DMS79 (cell line): ENCODE measurements around the gene CRIP1.

Experiments
- DNase-seq: peaks from one replicate; lab custom pipeline; 2025; lab: John Stamatoyannopoulos, UW

Gene CRIP1

DNA sequence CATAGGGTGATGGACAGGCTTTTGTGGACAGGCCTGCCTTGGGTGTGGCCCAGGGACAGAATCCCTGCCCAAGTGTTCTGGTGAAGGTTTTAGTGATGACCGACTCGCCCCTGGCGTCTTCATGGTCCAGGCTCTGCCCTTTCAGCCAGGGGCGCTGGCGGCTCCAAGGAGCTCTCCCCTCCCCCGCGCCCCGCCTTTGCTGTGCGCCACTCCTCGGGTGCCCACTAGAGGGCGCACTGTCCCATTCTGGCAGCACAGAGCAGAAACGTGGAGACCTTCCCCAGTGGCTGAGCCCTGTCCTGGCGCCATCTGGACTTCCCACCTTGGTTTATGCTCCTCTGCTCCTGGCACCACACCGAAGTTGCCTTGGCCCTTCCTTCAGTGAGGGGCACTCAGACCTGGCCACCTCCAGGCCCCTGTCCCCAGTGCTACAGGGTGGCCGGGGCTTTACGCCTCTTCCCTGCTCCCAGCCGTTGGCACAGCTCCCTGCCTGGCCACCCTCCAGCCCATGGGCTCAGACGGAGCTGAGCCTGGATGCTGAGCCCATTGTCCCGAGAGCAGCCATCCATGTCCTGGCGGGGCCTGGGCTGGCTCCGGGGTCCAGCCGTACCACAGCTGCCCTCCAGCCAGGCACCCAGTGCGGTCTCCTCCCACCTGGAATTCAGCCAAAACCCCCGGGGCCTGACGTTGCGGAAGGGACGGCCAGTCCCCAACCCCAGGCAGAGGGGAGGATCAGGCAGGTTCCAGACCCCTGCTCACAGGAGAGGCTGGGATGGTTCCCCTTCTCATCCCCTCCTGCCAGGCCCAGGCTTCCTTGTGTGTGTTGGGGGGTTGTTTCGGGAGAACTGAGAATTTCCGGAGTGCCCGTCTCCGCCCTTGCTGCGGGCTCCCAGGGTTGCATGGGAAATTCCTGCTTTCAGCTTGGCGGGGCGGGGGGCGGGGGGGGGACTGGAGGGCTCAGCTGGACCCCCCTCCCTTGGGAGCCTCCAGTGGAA lies 5.6 kb upstream of the CRIP1 start:
- DNase-seq, result peak; percentile 95

DNA sequence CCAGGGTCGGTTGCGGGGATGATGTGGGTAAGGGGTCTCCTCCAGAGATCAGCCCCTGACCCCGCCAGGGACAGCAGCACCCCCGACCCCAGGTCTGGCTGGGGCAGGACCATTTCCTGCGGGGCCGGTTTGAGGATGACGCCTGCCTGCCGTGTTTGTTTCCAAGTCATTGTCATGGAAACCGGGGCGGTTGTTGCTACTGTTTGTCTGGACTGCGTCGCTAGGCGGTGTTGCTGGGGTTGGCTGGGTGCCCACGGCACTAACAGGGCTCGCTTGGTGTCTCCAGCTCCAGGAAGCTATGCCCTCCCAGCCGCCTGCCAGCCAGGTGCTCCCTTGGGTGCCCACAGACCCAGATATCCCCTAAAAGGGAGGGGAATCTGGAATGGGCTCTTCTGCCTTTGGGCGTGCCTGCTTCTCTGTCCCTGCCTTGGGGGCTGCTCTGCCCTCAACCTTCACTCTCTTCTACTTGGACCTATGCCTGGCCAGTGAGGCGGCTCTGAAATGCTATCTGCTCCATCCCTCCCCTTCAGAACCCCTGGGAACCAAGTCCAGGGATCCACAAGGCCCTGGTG lies 4.7 kb upstream of the CRIP1 start:
- DNase-seq, result peak; percentile 97

GRCh38 chr14:105482486-105483110 lies 4.1 kb upstream of the CRIP1 start:
- no peak for DNase-seq

DNA sequence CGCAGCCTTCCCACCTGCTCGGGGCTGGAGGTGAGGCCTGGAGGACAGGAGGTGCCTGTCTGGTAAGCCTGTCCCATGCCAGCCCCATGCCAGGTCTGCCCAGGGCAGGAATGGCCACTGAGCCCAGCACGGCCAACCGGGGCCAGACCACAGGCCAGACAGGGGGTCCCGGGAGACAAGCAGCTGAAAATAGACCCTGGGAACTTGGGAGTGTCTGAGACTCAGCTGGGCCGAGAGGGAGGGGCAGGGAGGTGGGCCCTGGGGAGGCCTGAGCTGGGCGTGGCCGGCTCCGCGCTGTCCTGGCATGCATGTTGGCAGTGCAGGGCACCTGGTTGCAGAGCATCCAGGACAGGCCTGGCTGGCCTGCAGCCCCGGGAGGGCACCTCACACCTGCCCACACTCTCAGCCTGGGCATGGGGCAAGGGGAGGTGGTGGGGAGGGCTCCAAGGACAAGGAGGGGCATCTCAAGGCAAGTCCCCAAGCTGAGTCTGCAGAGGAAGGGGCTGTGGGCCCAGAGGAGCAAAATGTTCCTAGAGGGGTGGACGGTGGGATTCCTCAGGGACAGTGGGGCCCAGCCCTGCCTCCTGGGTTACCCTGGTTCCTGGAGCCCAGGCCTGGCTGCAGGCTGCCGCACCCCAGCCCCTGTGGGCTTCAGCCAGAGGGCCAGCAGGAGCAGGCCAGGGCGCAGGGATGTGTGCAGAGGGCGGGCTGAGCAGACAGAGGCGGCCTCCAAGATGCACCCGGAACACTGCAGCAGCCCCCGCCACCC lies 3.2 kb upstream of the CRIP1 start:
- no peak for DNase-seq

GRCh38 chr14:105484069-105484996 lies 2.4 kb upstream of the CRIP1 start:
- DNase-seq, result no peak

- no peak for DNase-seq
Measured at GRCh38 chr14:105484997-105485393, 1.7 kb upstream of the CRIP1 start.

- DNase-seq, result no peak
Measured at GRCh38 chr14:105485739-105486162, 935 bp upstream of the CRIP1 start.

DNA sequence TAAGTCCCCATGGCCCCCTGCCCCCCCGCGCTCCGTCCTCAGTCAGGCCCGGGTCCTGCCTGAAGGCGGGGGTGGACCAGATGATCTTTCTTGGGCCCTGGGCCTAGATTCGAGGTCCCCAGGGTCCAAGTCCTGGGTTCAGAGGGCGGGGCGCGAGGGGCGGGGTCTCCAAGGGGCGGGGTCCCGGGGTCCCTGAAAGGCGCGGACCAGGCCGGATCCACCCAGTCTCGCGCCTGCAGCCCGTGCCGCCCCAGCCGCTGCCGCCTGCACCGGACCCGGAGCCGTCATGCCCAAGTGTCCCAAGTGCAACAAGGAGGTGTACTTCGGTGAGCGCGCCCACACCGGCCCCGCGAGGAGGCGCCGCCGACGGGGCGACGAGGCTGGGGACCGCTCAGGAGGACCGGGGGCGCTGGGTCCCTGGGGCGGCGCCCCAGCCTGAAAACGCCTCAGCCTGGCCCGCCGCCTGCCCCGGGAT lies 325 bp downstream of the CRIP1 start:
- DNase-seq, result no peak

- no peak for DNase-seq
Measured at GRCh38 chr14:105487449-105487985, 831 bp downstream of the CRIP1 start.

GRCh38 chr14:105487986-105488777 lies 1.5 kb downstream of the CRIP1 start:
- DNase-seq, result no peak

GRCh38 chr14:105488781-105489541 lies 2.3 kb downstream of the CRIP1 start:
- DNase-seq, result no peak

GRCh38 chr14:105489542-105490266 lies 3.0 kb downstream of the CRIP1 start:
- DNase-seq, result peak; percentile 95

GRCh38 chr14:105490267-105490571 lies 3.5 kb downstream of the CRIP1 start:
- no peak for DNase-seq

DNA sequence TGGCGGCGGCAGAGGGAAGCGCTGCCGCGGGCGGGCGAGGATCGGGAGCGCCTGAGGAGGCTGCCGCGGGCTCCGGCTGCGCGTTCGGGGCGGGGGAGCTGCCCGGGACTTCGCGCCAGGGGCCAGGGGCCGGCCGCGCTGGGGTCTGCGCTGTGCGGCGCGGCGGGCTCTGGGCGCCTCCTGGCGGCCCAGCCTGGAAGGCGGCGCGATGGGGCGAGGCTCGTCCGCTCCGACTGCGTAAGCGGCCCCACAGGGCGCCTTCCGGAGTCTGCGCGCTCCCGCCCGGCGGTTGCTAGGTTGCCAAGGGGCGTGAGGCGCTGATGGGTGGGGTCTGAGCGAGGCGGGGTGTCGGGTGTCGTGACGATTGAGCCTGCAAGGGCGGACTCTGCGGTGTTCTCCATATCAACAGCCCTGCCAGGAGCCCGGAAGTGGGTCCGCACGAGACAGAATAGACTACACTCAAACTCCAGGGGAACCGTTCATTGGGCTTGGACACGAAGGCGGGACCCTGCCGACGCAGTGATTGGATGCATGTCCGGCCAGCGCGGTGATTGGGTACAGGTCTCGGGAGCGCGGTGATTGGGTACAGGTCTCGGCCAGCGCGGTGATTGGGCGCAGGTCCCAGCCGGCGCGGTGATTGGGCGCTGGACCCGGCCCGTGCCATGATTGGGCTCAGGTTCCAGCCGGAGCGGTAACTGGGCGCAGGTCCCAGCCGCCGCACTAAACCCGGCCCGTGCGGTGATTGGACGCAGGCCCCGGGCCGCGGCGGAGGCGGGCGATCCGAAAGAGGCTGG lies 4.1 kb downstream of the CRIP1 start, which contains the start of gene TEDC1:
Gene TEDC1, plus strand, starts transcription at position 675 of the 794 bp plus-strand sequence. CDS start 130 bp downstream, outside the sequence.
- DNase-seq, result peak; percentile 100

DNA sequence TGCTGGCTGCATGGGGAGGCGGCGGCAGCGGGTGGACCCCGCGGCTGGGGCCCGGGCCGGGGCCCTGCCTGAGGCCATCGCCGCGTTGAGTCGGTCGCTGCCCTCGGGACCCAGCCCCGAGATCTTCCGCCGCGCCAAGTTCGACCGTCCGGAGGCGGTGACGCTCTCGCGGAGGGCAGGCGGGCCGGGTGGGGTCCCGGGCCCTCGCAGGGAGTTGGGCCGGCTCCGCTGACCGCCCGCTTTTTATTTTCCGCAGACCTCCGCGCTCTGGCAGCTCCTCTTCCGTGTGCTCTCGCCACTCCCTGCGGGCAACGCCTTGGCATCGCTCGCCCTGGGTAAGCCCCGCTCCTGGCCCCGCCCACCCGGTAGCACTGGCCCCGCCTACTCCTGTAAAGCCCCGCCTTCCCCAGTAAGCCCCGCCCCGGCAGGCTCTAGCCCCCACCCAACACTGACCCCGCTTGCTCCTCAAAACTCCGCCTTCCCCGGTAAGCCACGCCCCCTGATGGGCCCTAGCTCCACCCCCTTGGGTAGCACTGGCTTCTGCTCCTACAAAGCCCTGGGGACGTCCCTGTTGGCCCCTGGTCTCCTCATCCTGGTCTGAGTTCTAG lies 4.8 kb downstream of the CRIP1 start:
- no peak for DNase-seq

DNA sequence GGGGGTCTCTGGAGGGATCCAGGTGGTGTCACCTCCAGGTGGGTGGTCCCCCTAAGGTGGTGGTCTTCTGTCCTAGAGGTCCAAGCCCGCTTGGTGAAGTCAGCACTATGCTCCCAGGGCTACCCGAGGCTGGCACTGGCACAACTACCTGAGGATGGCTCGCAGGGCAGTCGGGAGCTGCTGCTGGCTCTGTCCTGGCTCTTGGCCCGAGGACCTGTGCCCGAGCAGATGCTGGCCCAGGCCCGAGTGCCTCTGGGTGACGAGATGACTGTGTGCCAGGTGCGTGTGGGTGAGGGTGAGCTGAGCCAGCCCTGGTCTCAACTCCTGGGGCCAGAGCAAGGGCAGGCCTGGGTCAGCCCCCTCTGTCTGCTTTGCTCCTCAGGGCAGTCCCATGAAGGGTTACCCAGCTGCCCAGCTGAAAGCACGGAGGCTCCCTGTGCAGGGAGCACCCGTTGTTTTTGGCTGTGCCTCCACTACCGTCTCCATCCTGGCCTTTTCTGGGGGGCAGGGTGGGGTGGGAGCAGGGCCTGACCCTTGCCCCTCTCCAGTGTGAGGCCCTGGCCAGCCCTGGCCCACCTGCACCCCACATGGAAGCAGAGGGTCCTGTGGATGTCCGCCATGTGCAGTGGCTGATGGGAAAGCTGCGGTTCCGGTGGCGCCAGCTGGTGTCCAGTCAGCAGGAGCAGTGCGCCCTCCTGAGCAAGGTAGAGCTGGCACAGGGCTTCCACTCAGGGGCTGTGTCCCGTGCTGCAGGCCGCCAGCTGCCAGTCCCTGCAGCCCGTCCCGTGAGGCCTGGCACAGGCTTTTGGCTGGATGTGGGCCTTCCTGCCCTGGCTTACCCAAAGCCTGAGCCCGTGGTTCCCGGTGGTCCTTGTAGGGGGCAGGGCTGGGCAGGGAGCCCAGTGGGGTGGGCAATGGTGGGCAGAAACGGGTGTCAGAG lies 5.6 kb downstream of the CRIP1 start:
- DNase-seq, result no peak
